Measurements from ENCODE around the gene LIPC.

DNA sequence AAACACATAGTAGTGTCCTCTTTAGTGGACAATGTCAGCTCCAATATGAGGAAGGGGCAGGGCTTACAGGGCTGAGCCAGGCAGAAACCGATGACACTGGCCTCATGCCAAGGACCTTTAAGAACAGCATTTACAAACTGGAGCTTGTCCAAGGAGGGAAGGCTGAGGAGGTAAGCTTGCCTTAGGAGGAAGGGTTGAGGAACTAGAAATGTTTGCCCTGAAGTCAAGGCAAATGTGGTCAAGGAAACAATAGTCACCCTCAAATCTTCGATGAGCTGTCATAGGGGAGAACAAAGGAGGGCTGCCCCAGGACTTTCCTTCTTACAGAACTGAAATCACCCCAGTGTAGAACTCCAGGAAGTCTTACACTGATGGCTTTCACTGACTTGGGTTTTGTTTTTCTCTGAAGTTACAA, 136.4 kb downstream of the LIPC start:
- TF ChIP-seq DPF2 (IDR thresholded peaks at IDR 0.05), result no peak
- TF ChIP-seq, protein P1, sequence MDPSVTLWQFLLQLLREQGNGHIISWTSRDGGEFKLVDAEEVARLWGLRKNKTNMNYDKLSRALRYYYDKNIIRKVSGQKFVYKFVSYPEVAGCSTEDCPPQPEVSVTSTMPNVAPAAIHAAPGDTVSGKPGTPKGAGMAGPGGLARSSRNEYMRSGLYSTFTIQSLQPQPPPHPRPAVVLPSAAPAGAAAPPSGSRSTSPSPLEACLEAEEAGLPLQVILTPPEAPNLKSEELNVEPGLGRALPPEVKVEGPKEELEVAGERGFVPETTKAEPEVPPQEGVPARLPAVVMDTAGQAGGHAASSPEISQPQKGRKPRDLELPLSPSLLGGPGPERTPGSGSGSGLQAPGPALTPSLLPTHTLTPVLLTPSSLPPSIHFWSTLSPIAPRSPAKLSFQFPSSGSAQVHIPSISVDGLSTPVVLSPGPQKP (IDR thresholded peaks at IDR 0.05; ENCODE audit: low read depth, low read length), result no peak
- TF ChIP-seq, protein P2, sequence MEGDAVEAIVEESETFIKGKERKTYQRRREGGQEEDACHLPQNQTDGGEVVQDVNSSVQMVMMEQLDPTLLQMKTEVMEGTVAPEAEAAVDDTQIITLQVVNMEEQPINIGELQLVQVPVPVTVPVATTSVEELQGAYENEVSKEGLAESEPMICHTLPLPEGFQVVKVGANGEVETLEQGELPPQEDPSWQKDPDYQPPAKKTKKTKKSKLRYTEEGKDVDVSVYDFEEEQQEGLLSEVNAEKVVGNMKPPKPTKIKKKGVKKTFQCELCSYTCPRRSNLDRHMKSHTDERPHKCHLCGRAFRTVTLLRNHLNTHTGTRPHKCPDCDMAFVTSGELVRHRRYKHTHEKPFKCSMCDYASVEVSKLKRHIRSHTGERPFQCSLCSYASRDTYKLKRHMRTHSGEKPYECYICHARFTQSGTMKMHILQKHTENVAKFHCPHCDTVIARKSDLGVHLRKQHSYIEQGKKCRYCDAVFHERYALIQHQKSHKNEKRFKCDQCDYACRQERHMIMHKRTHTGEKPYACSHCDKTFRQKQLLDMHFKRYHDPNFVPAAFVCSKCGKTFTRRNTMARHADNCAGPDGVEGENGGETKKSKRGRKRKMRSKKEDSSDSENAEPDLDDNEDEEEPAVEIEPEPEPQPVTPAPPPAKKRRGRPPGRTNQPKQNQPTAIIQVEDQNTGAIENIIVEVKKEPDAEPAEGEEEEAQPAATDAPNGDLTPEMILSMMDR (IDR thresholded peaks at IDR 0.05 in 2 of 3, conservative IDR thresholded peaks at IDR 0.05 in 1 of 3; ENCODE audit: control insufficient read depth in 2 of 3, extremely low read depth in 1 of 3, insufficient read depth in 1 of 3, low read depth in 3 of 3, low read length in 3 of 3), result no peak
- TF ChIP-seq, protein P3, sequence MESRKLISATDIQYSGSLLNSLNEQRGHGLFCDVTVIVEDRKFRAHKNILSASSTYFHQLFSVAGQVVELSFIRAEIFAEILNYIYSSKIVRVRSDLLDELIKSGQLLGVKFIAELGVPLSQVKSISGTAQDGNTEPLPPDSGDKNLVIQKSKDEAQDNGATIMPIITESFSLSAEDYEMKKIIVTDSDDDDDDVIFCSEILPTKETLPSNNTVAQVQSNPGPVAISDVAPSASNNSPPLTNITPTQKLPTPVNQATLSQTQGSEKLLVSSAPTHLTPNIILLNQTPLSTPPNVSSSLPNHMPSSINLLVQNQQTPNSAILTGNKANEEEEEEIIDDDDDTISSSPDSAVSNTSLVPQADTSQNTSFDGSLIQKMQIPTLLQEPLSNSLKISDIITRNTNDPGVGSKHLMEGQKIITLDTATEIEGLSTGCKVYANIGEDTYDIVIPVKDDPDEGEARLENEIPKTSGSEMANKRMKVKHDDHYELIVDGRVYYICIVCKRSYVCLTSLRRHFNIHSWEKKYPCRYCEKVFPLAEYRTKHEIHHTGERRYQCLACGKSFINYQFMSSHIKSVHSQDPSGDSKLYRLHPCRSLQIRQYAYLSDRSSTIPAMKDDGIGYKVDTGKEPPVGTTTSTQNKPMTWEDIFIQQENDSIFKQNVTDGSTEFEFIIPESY (IDR thresholded peaks at IDR 0.05), result no peak
- TF ChIP-seq, protein P4, sequence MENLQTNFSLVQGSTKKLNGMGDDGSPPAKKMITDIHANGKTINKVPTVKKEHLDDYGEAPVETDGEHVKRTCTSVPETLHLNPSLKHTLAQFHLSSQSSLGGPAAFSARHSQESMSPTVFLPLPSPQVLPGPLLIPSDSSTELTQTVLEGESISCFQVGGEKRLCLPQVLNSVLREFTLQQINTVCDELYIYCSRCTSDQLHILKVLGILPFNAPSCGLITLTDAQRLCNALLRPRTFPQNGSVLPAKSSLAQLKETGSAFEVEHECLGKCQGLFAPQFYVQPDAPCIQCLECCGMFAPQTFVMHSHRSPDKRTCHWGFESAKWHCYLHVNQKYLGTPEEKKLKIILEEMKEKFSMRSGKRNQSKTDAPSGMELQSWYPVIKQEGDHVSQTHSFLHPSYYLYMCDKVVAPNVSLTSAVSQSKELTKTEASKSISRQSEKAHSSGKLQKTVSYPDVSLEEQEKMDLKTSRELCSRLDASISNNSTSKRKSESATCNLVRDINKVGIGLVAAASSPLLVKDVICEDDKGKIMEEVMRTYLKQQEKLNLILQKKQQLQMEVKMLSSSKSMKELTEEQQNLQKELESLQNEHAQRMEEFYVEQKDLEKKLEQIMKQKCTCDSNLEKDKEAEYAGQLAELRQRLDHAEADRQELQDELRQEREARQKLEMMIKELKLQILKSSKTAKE (IDR thresholded peaks at IDR 0.05; ENCODE audit: low read depth, poor library complexity, severe bottlenecking), result no peak

All from GM12878 (cell line).